ENCODE data around the gene HS3ST3B1.
A peak's percentile ranks its signal among the peaks of the same experiment; 100 is the strongest.

Gene HS3ST3B1

DNA sequence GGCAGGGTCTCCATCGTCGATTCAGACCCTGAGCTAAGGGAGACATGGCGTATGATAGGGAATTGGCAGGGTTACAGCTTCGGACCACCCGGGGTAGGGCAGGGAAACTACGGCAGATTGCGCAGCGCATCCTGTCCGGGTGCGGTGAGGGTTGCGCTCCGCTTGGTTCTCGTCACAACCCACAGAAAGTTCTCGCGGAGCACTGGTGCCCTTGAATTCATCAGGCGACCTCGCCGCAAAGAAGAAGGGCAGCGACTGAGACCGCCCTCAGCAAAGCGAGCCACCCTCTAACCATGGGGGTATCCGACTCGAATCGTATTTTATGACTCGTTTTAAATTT lies 1.2 kb downstream of the HS3ST3B1 start (continued):
- TF ChIP-seq GFI1B (tag by site-specific recombination; IDR thresholded peaks at IDR 0.05) (no peak), HOXD13 (CRISPR knock-in tag; IDR thresholded peaks at IDR 0.05; ENCODE audit: borderline replicate concordance) (no peak), ZNF433 (tag by site-specific recombination; IDR thresholded peaks at IDR 0.05; ENCODE audit: low read depth) (no peak), ZNF133 (tag by site-specific recombination; IDR thresholded peaks at IDR 0.05) (no peak), ZNF138 (tag by site-specific recombination; IDR thresholded peaks at IDR 0.05; ENCODE audit: borderline replicate concordance) (no peak), ZNF530 (tag by site-specific recombination; IDR thresholded peaks at IDR 0.05; ENCODE audit: low read depth) (no peak), ZNF354C (tag by site-specific recombination; IDR thresholded peaks at IDR 0.05; ENCODE audit: borderline replicate concordance, low read depth) (no peak), ZNF174 (tag by site-specific recombination; IDR thresholded peaks at IDR 0.05) (no peak), ZNF621 (tag by site-specific recombination; IDR thresholded peaks at IDR 0.05) (no peak), TRIM28 (IDR thresholded peaks at IDR 0.05; ENCODE audit: borderline replicate concordance, low read length) (no peak), ZNF843 (tag by site-specific recombination; IDR thresholded peaks at IDR 0.05) (no peak), SP7 (tag by site-specific recombination; IDR thresholded peaks at IDR 0.05) (peak; percentile 17; the same call in 1 of the 2 replicates), OSR2 (tag by site-specific recombination; IDR thresholded peaks at IDR 0.05) (no peak), ZFP41 (tag by site-specific recombination; IDR thresholded peaks at IDR 0.05; ENCODE audit: borderline replicate concordance) (no peak), ZNF350 (tag by site-specific recombination; IDR thresholded peaks at IDR 0.05) (no peak), ZNF501 (tag by site-specific recombination; IDR thresholded peaks at IDR 0.05) (peak; percentile 65; the same call in 1 of the 2 replicates)
- TF ChIP-seq, protein P1, sequence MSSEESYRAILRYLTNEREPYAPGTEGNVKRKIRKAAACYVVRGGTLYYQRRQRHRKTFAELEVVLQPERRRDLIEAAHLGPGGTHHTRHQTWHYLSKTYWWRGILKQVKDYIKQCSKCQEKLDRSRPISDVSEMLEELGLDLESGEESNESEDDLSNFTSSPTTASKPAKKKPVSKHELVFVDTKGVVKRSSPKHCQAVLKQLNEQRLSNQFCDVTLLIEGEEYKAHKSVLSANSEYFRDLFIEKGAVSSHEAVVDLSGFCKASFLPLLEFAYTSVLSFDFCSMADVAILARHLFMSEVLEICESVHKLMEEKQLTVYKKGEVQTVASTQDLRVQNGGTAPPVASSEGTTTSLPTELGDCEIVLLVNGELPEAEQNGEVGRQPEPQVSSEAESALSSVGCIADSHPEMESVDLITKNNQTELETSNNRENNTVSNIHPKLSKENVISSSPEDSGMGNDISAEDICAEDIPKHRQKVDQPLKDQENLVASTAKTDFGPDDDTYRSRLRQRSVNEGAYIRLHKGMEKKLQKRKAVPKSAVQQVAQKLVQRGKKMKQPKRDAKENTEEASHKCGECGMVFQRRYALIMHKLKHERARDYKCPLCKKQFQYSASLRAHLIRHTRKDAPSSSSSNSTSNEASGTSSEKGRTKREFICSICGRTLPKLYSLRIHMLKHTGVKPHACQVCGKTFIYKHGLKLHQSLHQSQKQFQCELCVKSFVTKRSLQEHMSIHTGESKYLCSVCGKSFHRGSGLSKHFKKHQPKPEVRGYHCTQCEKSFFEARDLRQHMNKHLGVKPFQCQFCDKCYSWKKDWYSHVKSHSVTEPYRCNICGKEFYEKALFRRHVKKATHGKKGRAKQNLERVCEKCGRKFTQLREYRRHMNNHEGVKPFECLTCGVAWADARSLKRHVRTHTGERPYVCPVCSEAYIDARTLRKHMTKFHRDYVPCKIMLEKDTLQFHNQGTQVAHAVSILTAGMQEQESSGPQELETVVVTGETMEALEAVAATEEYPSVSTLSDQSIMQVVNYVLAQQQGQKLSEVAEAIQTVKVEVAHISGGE (tag by site-specific recombination; conservative IDR thresholded peaks at IDR 0.05; ENCODE audit: low read depth) = peak; percentile 62; the same call in 1 of the 2 replicates
- TF ChIP-seq, protein P2, sequence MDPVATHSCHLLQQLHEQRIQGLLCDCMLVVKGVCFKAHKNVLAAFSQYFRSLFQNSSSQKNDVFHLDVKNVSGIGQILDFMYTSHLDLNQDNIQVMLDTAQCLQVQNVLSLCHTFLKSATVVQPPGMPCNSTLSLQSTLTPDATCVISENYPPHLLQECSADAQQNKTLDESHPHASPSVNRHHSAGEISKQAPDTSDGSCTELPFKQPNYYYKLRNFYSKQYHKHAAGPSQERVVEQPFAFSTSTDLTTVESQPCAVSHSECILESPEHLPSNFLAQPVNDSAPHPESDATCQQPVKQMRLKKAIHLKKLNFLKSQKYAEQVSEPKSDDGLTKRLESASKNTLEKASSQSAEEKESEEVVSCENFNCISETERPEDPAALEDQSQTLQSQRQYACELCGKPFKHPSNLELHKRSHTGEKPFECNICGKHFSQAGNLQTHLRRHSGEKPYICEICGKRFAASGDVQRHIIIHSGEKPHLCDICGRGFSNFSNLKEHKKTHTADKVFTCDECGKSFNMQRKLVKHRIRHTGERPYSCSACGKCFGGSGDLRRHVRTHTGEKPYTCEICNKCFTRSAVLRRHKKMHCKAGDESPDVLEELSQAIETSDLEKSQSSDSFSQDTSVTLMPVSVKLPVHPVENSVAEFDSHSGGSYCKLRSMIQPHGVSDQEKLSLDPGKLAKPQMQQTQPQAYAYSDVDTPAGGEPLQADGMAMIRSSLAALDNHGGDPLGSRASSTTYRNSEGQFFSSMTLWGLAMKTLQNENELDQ (tag by site-specific recombination; IDR thresholded peaks at IDR 0.05; ENCODE audit: low read depth) = no peak
- TF ChIP-seq, protein P3, sequence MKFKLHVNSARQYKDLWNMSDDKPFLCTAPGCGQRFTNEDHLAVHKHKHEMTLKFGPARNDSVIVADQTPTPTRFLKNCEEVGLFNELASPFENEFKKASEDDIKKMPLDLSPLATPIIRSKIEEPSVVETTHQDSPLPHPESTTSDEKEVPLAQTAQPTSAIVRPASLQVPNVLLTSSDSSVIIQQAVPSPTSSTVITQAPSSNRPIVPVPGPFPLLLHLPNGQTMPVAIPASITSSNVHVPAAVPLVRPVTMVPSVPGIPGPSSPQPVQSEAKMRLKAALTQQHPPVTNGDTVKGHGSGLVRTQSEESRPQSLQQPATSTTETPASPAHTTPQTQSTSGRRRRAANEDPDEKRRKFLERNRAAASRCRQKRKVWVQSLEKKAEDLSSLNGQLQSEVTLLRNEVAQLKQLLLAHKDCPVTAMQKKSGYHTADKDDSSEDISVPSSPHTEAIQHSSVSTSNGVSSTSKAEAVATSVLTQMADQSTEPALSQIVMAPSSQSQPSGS (tag by site-specific recombination; IDR thresholded peaks at IDR 0.05; ENCODE audit: low read depth) = no peak

DNA sequence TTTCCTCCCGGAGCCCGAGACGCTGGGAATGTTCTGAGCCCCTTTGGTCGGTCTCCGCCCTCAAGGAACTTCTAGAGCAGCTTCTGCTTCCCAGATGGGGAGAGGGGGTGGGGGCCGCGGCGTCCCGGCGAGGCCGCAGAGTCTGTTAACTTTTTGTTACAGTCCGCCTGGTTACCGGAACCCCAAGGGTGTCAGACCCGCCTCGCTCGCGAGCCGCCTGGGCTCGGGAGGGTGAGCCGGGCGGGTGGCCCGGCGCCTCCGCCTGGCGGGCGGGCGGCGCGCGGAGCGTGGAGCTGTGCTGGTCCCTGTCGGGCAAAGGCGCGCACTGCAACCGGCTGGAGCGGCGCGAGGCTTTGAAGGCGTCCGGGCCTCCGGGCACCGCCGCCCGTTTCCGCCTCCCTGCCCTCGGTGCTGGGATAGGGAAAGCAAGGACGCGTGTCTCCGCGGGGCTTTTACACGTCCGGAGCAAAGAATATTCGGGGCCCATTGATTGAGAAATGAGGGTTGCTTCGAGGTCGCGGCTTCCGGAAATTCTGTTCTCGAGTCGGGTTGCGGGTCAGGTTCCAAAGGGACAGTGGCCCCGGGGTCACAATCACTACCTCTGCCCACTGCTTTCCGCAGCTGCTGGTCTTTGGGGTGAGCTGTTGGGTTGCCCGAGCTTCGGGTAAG lies 1.7 kb downstream of the HS3ST3B1 start:
- H3K4me1 ChIP-seq (ENCODE audit: control insufficient read depth, insufficient read depth, low read length) = peaks cover 15% of the 10 kb centered on the region
- H3K27ac ChIP-seq (ENCODE audit: extremely low read depth, low read depth, low read length) = peak overlapping the region; percentile 94; the same call in 1 of the 2 replicates
- H3K9me3 ChIP-seq (ENCODE audit: control insufficient read depth, insufficient read depth, low read depth, low read length) = no peaks in the 10 kb centered on the region
- peak overlapping the region; percentile 54 for H3K4me3 ChIP-seq (ENCODE audit: low read depth, low read length)
- ChIA-PET POLR2A (interaction anchor here (1.3 to 2.1 kb wide), 3 partner anchors 21 to 704 kb away, joined by 3 to 15 read pairs (median 4); partner anchors contain the start of gene HS3ST3A1), CTCF (interaction anchor here (0.7 to 3.3 kb wide), 9 partner anchors 13 to 1271 kb away, joined by 3 to 21 read pairs (median 3); no protein-coding TSS in a partner anchor)
- no peaks in the 10 kb centered on the region for H3K36me3 ChIP-seq (ENCODE audit: control insufficient read depth in 2 of 2, insufficient read depth in 1 of 2, low read length in 2 of 2)
- TF ChIP-seq ZNF324 (tag by site-specific recombination; IDR thresholded peaks at IDR 0.05) (no peak), ZNF792 (tag by site-specific recombination; IDR thresholded peaks at IDR 0.05) (no peak), TRIM28 (IDR thresholded peaks at IDR 0.05; ENCODE audit: borderline replicate concordance, low read length) (no peak), ZNF404 (tag by site-specific recombination; IDR thresholded peaks at IDR 0.05) (no peak), ZNF600 (tag by site-specific recombination; IDR thresholded peaks at IDR 0.05) (no peak), ZNF19 (tag by site-specific recombination; IDR thresholded peaks at IDR 0.05; ENCODE audit: low read depth) (no peak), ZBTB8A (tag by site-specific recombination; IDR thresholded peaks at IDR 0.05) (peak; percentile 98), ZNF596 (tag by site-specific recombination; IDR thresholded peaks at IDR 0.05) (peak; percentile 18; the same call in 1 of the 2 replicates), ZNF211 (tag by site-specific recombination; IDR thresholded peaks at IDR 0.05; ENCODE audit: low read depth) (no peak), TCF7L2 (IDR thresholded peaks at IDR 0.05; ENCODE audit: borderline replicate concordance, low read depth, low read length) (peak; percentile 94), ZNF10 (tag by site-specific recombination; IDR thresholded peaks at IDR 0.05) (no peak)
- TF ChIP-seq, protein P4, sequence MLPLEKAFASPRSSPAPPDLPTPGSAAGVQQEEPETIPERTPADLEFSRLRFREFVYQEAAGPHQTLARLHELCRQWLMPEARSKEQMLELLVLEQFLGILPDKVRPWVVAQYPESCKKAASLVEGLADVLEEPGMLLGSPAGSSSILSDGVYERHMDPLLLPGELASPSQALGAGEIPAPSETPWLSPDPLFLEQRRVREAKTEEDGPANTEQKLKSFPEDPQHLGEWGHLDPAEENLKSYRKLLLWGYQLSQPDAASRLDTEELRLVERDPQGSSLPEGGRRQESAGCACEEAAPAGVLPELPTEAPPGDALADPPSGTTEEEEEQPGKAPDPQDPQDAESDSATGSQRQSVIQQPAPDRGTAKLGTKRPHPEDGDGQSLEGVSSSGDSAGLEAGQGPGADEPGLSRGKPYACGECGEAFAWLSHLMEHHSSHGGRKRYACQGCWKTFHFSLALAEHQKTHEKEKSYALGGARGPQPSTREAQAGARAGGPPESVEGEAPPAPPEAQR (tag by site-specific recombination; IDR thresholded peaks at IDR 0.05) = no peak
